Transverse colon (tissue), 3 donors: ENCODE measurements around the gene PRR18.

Experiments
- POLR2A ChIP-seq: fragments of 450-650 bp; IDR thresholded peaks from one replicate; pipeline ENCODE4 v1.6.1; 2016; ENCODE audit warnings: antibody characterized with exemption, mild to moderate bottlenecking, moderate library complexity
- TF ChIP-seq, protein P1 (sequence below), 5 experiments: fragments of 200-600 bp in 3 of 5; fragments of 450-650 bp in 2 of 5; sonication (generic) in 3 of 5; IDR thresholded peaks; 1 replicate in 2 of 5; 2 replicates in 3 of 5; pipeline ENCODE4 v1.5.1; 2016 to 2017; ENCODE audit warnings: antibody characterized with exemption in 5 of 5, inconsistent platforms in 3 of 5, mild to moderate bottlenecking in 2 of 5, moderate library complexity in 1 of 5

DNA sequence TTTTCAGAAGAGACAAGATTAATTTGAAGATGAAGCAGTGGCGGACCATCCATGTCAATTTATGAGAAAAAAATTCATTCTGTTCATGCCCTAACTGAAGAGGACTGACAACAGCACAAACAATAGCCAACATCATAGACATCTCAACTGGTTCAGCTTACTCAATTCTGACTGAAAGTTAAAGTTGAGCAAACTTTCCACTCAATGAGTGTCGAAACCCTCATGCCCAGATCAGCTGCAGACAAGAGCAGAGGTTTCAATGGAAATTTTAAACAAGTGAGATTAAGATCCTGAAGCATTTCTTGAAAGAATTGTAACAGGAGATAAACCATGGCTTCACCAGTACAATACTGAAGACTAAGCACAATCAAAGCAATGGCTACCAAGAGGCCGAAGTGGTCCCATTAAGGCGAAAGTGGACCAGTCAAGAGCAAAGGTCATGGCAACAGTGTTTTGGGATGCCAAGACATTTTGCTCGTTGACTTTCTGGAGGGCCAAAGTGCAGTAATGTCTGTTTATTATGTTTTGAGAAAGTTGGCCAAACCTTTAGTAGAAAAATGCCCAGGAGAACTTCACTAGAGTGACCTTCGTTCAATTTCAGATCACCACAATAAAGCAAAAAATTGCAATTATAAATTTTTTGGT, 40.2 kb upstream of the PRR18 start:
- TF ChIP-seq, protein P1, sequence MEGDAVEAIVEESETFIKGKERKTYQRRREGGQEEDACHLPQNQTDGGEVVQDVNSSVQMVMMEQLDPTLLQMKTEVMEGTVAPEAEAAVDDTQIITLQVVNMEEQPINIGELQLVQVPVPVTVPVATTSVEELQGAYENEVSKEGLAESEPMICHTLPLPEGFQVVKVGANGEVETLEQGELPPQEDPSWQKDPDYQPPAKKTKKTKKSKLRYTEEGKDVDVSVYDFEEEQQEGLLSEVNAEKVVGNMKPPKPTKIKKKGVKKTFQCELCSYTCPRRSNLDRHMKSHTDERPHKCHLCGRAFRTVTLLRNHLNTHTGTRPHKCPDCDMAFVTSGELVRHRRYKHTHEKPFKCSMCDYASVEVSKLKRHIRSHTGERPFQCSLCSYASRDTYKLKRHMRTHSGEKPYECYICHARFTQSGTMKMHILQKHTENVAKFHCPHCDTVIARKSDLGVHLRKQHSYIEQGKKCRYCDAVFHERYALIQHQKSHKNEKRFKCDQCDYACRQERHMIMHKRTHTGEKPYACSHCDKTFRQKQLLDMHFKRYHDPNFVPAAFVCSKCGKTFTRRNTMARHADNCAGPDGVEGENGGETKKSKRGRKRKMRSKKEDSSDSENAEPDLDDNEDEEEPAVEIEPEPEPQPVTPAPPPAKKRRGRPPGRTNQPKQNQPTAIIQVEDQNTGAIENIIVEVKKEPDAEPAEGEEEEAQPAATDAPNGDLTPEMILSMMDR (IDR thresholded peaks at IDR 0.05) = no peak
- TF ChIP-seq POLR2A = no peak
